Measurements from ENCODE around the gene NUP58. TPM values are rescaled to one million over a fixed set of nuclear protein-coding genes. Genes with fewer than 3 reads are reported as not detected.

Gene NUP58
- total RNA-seq, 1 experiment from 2014 or later, result 101 TPM

DNA sequence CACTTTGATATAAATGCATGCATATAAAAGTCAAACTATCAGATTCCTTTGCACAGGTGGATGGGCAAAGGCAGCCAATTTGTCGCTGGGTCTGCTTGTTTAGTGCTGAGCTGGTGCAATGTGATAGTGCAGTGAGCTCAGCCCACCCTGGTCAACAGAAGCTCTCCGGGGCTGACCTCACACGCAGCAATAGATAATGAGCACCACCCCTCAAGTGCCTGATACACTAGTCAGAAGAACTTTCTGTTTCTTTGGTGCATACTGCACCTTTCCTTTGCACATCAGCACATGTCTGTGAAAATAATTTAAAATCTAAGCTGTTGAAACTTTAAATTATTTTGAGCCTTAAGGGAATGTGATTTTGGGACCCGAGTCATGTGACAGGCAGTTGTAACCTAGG is 90.5 kb downstream of the NUP58 start:
- Histone ChIP-seq H3K27me3 (ENCODE audit: insufficient read depth, low read length) (0 out of 2 replicates have a peak, but pooled peaks cover 14% of the 10 kb centered on the region), H3K27ac (ENCODE audit: low read depth, low read length) (no peak overlapping the region), H3K9me3 (ENCODE audit: control insufficient read depth in 1 of 2, insufficient read depth in 1 of 2, low read depth in 1 of 2, low read length in 2 of 2) (no peaks in the 10 kb centered on the region), H2AFZ (ENCODE audit: low read depth, low read length, poor library complexity, severe bottlenecking) (no peak overlapping the region), H3K79me2 (ENCODE audit: insufficient read depth, low read length) (no peaks in the 10 kb centered on the region), H3K9me2 (ENCODE audit: insufficient read depth) (no peaks in the 10 kb centered on the region), H3K36me3 (ENCODE audit: control insufficient read depth in 1 of 2, insufficient read depth in 2 of 2, low read length in 2 of 2) (no peaks in the 10 kb centered on the region), H3K9ac (ENCODE audit: low read length) (no peak overlapping the region), H3K4me1 (ENCODE audit: control insufficient read depth in 1 of 2, insufficient read depth in 2 of 2, low read length in 2 of 2) (no peaks in the 10 kb centered on the region), H4K20me1 (ENCODE audit: insufficient read depth) (no peaks in the 10 kb centered on the region), H3K4me3 (replicated peaks in 1 of 2; ENCODE audit: low read depth in 1 of 2, low read length in 2 of 2) (no peak overlapping the region), H3K4me2 (ENCODE audit: low read length) (no peak overlapping the region)
- ChIA-PET CTCF (no interaction called here), RAD21 (ENCODE audit: low non-redundant PET in 1 of 2, low total read pairs in 2 of 2, uncharacterized antibody in 2 of 2, unreplicated experiment in 2 of 2) (no interaction called here), POLR2A (no interaction called here)
- ATAC-seq (no peak), DNase-seq (ENCODE audit: low read depth, low spot score) (no peak)
- no peak for TF ChIP-seq FOSL1 (IDR thresholded peaks at IDR 0.05; ENCODE audit: low read depth)
- no peak for TF ChIP-seq POLR2AphosphoS5 (IDR thresholded peaks at IDR 0.05; ENCODE audit: low read depth, low read length)
- TF ChIP-seq RAD21 (IDR thresholded peaks at IDR 0.05; ENCODE audit: low read depth), result no peak
- TF ChIP-seq ATF3 (IDR thresholded peaks at IDR 0.05), result no peak
- TF ChIP-seq, protein P1, sequence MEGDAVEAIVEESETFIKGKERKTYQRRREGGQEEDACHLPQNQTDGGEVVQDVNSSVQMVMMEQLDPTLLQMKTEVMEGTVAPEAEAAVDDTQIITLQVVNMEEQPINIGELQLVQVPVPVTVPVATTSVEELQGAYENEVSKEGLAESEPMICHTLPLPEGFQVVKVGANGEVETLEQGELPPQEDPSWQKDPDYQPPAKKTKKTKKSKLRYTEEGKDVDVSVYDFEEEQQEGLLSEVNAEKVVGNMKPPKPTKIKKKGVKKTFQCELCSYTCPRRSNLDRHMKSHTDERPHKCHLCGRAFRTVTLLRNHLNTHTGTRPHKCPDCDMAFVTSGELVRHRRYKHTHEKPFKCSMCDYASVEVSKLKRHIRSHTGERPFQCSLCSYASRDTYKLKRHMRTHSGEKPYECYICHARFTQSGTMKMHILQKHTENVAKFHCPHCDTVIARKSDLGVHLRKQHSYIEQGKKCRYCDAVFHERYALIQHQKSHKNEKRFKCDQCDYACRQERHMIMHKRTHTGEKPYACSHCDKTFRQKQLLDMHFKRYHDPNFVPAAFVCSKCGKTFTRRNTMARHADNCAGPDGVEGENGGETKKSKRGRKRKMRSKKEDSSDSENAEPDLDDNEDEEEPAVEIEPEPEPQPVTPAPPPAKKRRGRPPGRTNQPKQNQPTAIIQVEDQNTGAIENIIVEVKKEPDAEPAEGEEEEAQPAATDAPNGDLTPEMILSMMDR (IDR thresholded peaks at IDR 0.05 in 2 of 3, conservative IDR thresholded peaks at IDR 0.05 in 1 of 3; ENCODE audit: borderline replicate concordance in 1 of 3, insufficient read depth in 1 of 3, low read depth in 2 of 3, low read length in 2 of 3), result no peak
- no peak for TF ChIP-seq POLR2A (IDR thresholded peaks at IDR 0.05; ENCODE audit: borderline replicate concordance, extremely low read depth, insufficient read depth, insufficient read length)
- no peak for TF ChIP-seq ZNF274 (IDR thresholded peaks at IDR 0.05; ENCODE audit: low read depth, low read length)
- no peak for TF ChIP-seq ELF1 (IDR thresholded peaks at IDR 0.05; ENCODE audit: borderline replicate concordance, low read depth)
- TF ChIP-seq EZH2 (IDR thresholded peaks at IDR 0.05), result no peak
- TF ChIP-seq JUND (IDR thresholded peaks at IDR 0.05), result no peak
- BruUV-seq (replicated peaks), result no TSS peak
- intact Hi-C loops (cut with micrococcal nuclease), result no loop called here

Other genes with a start within 250 kb of the NUP58 start
- gene PABPC3, start 205.5 kb upstream of the NUP58 start, total RNA-seq (2021; ENCODE audit: unreplicated experiment), result 0.59 TPM
- gene AMER2, start 129.3 kb upstream of the NUP58 start, total RNA-seq (2021; ENCODE audit: unreplicated experiment), result not detected
- 11.4 TPM for gene MTMR6, start 14.1 kb upstream of the NUP58 start, total RNA-seq (2021; ENCODE audit: unreplicated experiment)
- gene ATP8A2, start 70.3 kb downstream of the NUP58 start, total RNA-seq (2021; ENCODE audit: unreplicated experiment), result not detected

All from HCT116 (cell line).